Measurements from ENCODE around the gene NUDT14. TPM values are rescaled to one million over a fixed set of nuclear protein-coding genes. Genes with fewer than 3 reads are reported as not detected.

Gene NUDT14
- total and polyA plus RNA-seq, 2 of the 8 experiments (the other 6 are each of a cell fraction or from before 2014, with no cell fraction given): 25.5 to 33.3 TPM

- no peak for TF ChIP-seq CHD7 (IDR thresholded peaks at IDR 0.05; ENCODE audit: insufficient replicate concordance, low read length)
- no peak for TF ChIP-seq POLR2AphosphoS5 (IDR thresholded peaks at IDR 0.05; ENCODE audit: low read depth, low read length)
- no peak for TF ChIP-seq BRCA1 (IDR thresholded peaks at IDR 0.05; ENCODE audit: low read depth, low read length)
Measured at GRCh38 chr14:105148604-105149145, 32.4 kb downstream of the NUDT14 start (continued).
